Liver (tissue), 9 donors: Measurements from ENCODE around the gene UBA1. TPM values are rescaled to one million over a fixed set of nuclear protein-coding genes. Genes with fewer than 3 reads are reported as not detected.

Experiments
- DNase-seq: peaks from one replicate; pipeline ENCODE4 v3.0.0-alpha.2; 2017; ENCODE audit warnings: low spot score
- H3K27ac ChIP-seq, 2 donors: one replicate each; pipeline ENCODE4 v1.7.0; 2013; ENCODE audit warnings: inconsistent platforms in 2 of 2, low read length in 2 of 2, control low read depth in 1 of 2, low read depth in 1 of 2, mild to moderate bottlenecking in 1 of 2
- H3K27me3 ChIP-seq, 4 donors: one replicate each; pipeline versions ENCODE4 v1.6.1 to v1.7.0; 2013; ENCODE audit warnings: low read length in 3 of 4, inconsistent platforms in 1 of 4, mild to moderate bottlenecking in 1 of 4, moderate library complexity in 1 of 4; ENCODE audit not compliant: control insufficient read depth in 4 of 4, insufficient read depth in 4 of 4
- H3K36me3 ChIP-seq, 4 donors: one replicate each; pipeline versions ENCODE4 v1.6.1 to v1.7.0; 2013; ENCODE audit warnings: low read length in 3 of 4, mild to moderate bottlenecking in 3 of 4, low read depth in 1 of 4, moderate library complexity in 1 of 4; ENCODE audit not compliant: control insufficient read depth in 4 of 4, insufficient read depth in 3 of 4
- H3K4me1 ChIP-seq, 4 donors: one replicate each; pipeline versions ENCODE4 v1.6.1 to v1.7.0; 2013; ENCODE audit warnings: low read length in 3 of 4, mild to moderate bottlenecking in 3 of 4, moderate library complexity in 1 of 4; ENCODE audit not compliant: control insufficient read depth in 4 of 4, insufficient read depth in 4 of 4
- H3K4me3 ChIP-seq, 3 donors: one replicate each; pipeline versions ENCODE4 v1.6.1 to v1.7.0; 2013; ENCODE audit warnings: low read length in 3 of 3, control low read depth in 1 of 3, low read depth in 1 of 3, mild to moderate bottlenecking in 1 of 3
- H3K9ac ChIP-seq, 2 donors: one replicate each; pipeline ENCODE4 v1.7.0; 2013; ENCODE audit warnings: low read length in 2 of 2, mild to moderate bottlenecking in 2 of 2, moderate library complexity in 2 of 2, control low read depth in 1 of 2, low read depth in 1 of 2
- H3K9me3 ChIP-seq, 4 donors: one replicate each; pipeline versions ENCODE4 v1.6.1 to v1.7.0; 2013; ENCODE audit warnings: low read length in 3 of 4; ENCODE audit not compliant: control insufficient read depth in 4 of 4
- ATF3 ChIP-seq: IDR thresholded peaks from 2 replicates; pipeline ENCODE4 v1.6.1; 2016; ENCODE audit warnings: antibody characterized with exemption
- CTCF ChIP-seq: fragments of 150-350 bp; IDR thresholded peaks from 2 replicates; pipeline ENCODE4 v1.5.1; 2017; ENCODE audit warnings: improper control_type of control experiment, low read depth, low read length; ENCODE audit not compliant: missing input control
- EGR1 ChIP-seq, 2 donors: IDR thresholded peaks; 2 replicates each; pipeline ENCODE4 v1.6.1; 2016 to 2018; ENCODE audit warnings: antibody characterized with exemption in 2 of 2, low read depth in 2 of 2
- FOXA1 ChIP-seq: IDR thresholded peaks from 2 replicates; pipeline ENCODE4 v1.6.1; 2016; ENCODE audit warnings: antibody characterized with exemption
- FOXA2 ChIP-seq: IDR thresholded peaks from 2 replicates; pipeline ENCODE4 v1.6.1; 2016; ENCODE audit warnings: antibody characterized with exemption
- GABPA ChIP-seq, 2 donors: IDR thresholded peaks in 1 of 2; conservative IDR thresholded peaks in 1 of 2; 2 replicates each; pipeline ENCODE4 v1.6.1; 2016; ENCODE audit warnings: antibody characterized with exemption in 2 of 2, mild to moderate bottlenecking in 1 of 2, moderate library complexity in 1 of 2
- HNF4A ChIP-seq, 2 donors: conservative IDR thresholded peaks; 2 replicates each; pipeline ENCODE4 v1.6.1; 2016; ENCODE audit warnings: antibody characterized with exemption in 2 of 2, mild to moderate bottlenecking in 2 of 2
- HNF4G ChIP-seq: IDR thresholded peaks from 2 replicates; pipeline ENCODE4 v1.6.1; 2016; ENCODE audit warnings: antibody characterized with exemption
- JUND ChIP-seq, 2 donors: IDR thresholded peaks; 2 replicates each; pipeline ENCODE4 v1.6.1; 2016; ENCODE audit warnings: antibody characterized with exemption in 2 of 2
- MAX ChIP-seq: IDR thresholded peaks from 2 replicates; pipeline ENCODE4 v1.6.1; 2016; ENCODE audit warnings: antibody characterized with exemption
- NR2F2 ChIP-seq: IDR thresholded peaks from 2 replicates; pipeline ENCODE4 v1.6.1; 2016; ENCODE audit warnings: antibody characterized with exemption
- RAD21 ChIP-seq, 2 donors: IDR thresholded peaks; 2 replicates each; pipeline ENCODE4 v1.6.1; 2016; ENCODE audit warnings: antibody characterized with exemption in 2 of 2, mild to moderate bottlenecking in 2 of 2
- RXRA ChIP-seq, 2 donors: IDR thresholded peaks; 2 replicates each; pipeline ENCODE4 v1.6.1; 2017 to 2018; ENCODE audit warnings: antibody characterized with exemption in 2 of 2, mild to moderate bottlenecking in 1 of 2
- SP1 ChIP-seq: IDR thresholded peaks from 2 replicates; pipeline ENCODE4 v1.6.1; 2018; ENCODE audit warnings: antibody characterized with exemption, mild to moderate bottlenecking
- TAF1 ChIP-seq: conservative IDR thresholded peaks from 2 replicates; pipeline ENCODE4 v1.6.1; 2016; ENCODE audit warnings: antibody characterized with exemption, mild to moderate bottlenecking
- YY1 ChIP-seq: IDR thresholded peaks from 2 replicates; pipeline ENCODE4 v1.6.1; 2016; ENCODE audit warnings: antibody characterized with exemption, mild to moderate bottlenecking
- ZBTB33 ChIP-seq: IDR thresholded peaks from 2 replicates; pipeline ENCODE4 v1.6.1; 2016; ENCODE audit warnings: antibody characterized with exemption
- WGBS: extraction: QIAGEN DNeasy Blood & Tissue Kit; methylation state at CpG from one replicate; pipeline ENCODE4 v1.1.7; 2013; 5-methylcytosine and 5-hydroxymethylcytosine counted together
- polyA plus RNA-seq, 2 donors: library from polyadenylated mRNA; stranded (reverse) in 1 of 2; unstranded in 1 of 2; fragments of 200-250 nt in 1 of 2; fragments of >200 nt in 1 of 2; fragmentation: Nextera tagmentation in 1 of 2; extraction: Ambion mirVana in 1 of 2; gene quantifications; one replicate each; pipeline versions ENCODE4 v1.2.1 to v1.2.3, GENCODE V29; 2013 to 2015
- total RNA-seq, 2 donors: library from RNA; depleted of rRNA; stranded (reverse); fragments of >200 nt; gene quantifications; one replicate each; pipeline ENCODE4 v1.2.3, GENCODE V29; 2014
- TF ChIP-seq, protein P1 (sequence below): IDR thresholded peaks from 2 replicates; pipeline ENCODE4 v1.6.1; 2016; ENCODE audit warnings: antibody characterized with exemption, mild to moderate bottlenecking
- donor health status: healthy.
- donor health status: healthy.
- donor health status: healthy.
- donor health status: healthy.
- donor health status: healthy.

Gene UBA1
- total and polyA plus RNA-seq, 4 donors = 39.8 to 85.4 (median 68.7) TPM

DNA sequence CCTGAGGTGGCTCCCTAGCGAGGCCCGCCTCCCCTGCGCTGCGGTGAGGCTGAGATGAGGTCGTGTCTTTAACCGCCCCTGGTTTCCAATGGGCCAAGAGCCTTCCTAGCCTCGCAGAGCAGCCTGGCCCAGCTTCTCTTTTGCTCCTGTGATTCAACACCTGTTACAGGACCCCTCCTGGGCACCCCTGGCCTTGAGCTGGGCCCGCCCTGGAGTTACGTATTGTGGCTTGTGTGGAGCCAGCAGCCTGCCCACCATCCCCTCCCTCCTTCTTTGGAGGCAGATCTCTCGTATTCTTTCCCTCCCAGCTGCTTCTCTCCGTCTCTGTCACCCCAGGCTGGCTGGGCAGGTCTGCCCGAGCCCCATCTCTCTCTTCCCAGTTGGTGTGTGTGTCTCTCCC, 19.3 kb upstream of the UBA1 start:
- Histone ChIP-seq H3K27me3 (no peaks in the 10 kb centered on the region), H3K4me3 (no peak overlapping the region), H3K9ac (no peak overlapping the region), H3K9me3 (no peaks in the 10 kb centered on the region), H3K27ac (no peak overlapping the region), H3K4me1 (no peaks in the 10 kb centered on the region), H3K36me3 (peaks cover 9 to 54% (median 15%) of the 10 kb centered on the region in 4 donors)
- TF ChIP-seq CTCF = no peak
- TF ChIP-seq RXRA (IDR thresholded peaks at IDR 0.05) = no peak
- no peak for TF ChIP-seq JUND (IDR thresholded peaks at IDR 0.05)
- no peak for TF ChIP-seq NR2F2
- no peak for TF ChIP-seq FOXA1
- TF ChIP-seq RAD21 (IDR thresholded peaks at IDR 0.05) = no peak
- TF ChIP-seq, protein P1, sequence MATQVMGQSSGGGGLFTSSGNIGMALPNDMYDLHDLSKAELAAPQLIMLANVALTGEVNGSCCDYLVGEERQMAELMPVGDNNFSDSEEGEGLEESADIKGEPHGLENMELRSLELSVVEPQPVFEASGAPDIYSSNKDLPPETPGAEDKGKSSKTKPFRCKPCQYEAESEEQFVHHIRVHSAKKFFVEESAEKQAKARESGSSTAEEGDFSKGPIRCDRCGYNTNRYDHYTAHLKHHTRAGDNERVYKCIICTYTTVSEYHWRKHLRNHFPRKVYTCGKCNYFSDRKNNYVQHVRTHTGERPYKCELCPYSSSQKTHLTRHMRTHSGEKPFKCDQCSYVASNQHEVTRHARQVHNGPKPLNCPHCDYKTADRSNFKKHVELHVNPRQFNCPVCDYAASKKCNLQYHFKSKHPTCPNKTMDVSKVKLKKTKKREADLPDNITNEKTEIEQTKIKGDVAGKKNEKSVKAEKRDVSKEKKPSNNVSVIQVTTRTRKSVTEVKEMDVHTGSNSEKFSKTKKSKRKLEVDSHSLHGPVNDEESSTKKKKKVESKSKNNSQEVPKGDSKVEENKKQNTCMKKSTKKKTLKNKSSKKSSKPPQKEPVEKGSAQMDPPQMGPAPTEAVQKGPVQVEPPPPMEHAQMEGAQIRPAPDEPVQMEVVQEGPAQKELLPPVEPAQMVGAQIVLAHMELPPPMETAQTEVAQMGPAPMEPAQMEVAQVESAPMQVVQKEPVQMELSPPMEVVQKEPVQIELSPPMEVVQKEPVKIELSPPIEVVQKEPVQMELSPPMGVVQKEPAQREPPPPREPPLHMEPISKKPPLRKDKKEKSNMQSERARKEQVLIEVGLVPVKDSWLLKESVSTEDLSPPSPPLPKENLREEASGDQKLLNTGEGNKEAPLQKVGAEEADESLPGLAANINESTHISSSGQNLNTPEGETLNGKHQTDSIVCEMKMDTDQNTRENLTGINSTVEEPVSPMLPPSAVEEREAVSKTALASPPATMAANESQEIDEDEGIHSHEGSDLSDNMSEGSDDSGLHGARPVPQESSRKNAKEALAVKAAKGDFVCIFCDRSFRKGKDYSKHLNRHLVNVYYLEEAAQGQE = no peak
- no peak for TF ChIP-seq MAX
- no peak for TF ChIP-seq HNF4A (conservative IDR thresholded peaks at IDR 0.05)
- no peak for TF ChIP-seq ATF3
- TF ChIP-seq EGR1 (IDR thresholded peaks at IDR 0.05; ENCODE audit: low read depth in 2 of 2) = no peak
- no peak for TF ChIP-seq FOXA2
- no peak for TF ChIP-seq YY1
- TF ChIP-seq HNF4G = no peak
- no peak for TF ChIP-seq GABPA (IDR thresholded peaks at IDR 0.05 in 1 of 2, conservative IDR thresholded peaks at IDR 0.05 in 1 of 2)
- TF ChIP-seq TAF1 = no peak
- no peak for TF ChIP-seq SP1
- no peak for DNase-seq
- WGBS = 95% methylated on average over 12 of the region's 12 CpGs

DNA sequence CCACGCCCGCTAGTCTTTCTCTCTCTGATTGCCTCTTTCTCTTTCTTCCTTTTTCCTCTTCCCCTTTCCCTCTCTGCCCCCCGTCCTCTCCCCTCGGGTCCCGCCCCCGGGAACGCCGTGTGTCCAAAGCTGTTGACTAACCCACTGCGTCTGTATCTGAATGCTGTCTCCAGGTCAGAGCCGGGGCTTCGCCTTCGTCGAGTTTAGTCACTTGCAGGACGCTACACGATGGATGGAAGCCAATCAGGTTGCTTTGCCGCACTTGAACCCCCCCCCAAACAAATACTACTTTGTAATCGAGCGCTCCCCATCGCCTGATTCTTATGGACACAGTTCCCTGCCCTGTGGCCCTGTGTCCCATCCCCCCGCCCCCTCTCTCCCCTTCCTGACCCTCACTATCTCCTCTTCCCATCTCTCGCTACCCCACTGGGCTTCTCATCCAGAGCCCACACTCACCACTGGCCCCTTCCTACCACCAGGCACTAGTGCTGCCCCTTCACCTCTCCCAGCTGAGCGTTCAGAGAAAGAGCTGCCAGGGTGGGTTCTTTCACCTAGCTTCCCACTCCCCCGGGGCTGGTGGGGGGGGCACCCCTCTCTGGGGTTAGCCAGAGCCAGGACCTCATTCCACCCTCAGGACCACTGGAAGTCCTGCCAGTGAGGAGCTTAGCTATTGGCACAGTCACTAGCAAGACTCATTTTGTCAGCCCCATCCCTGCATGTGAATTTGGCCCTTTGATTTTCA, 18.6 kb upstream of the UBA1 start:
- Histone ChIP-seq H3K4me1 (no peaks in the 10 kb centered on the region), H3K9ac (no peak overlapping the region), H3K9me3 (no peaks in the 10 kb centered on the region), H3K4me3 (no peak overlapping the region), H3K36me3 (peaks cover 11 to 55% (median 15%) of the 10 kb centered on the region in 4 donors), H3K27me3 (no peaks in the 10 kb centered on the region), H3K27ac (no peak overlapping the region)
- TF ChIP-seq ZBTB33 = no peak
- no peak for TF ChIP-seq HNF4A (conservative IDR thresholded peaks at IDR 0.05)
- no peak for TF ChIP-seq NR2F2
- no peak for TF ChIP-seq TAF1
- no peak for DNase-seq
- WGBS = 93% methylated on average over 23 of the region's 23 CpGs
